Activated CD4-positive, CD25-positive, alpha-beta regulatory T cell treated with anti-CD3 and anti-CD28 coated beads, Interleukin-2, amount 50 U/mL, for 72 hours (primary cell): Measurements from ENCODE around the gene RFLNA.

Experiments used
- DNase-seq: peaks from one replicate; pipeline ENCODE4 v3.0.0; 2021

The RFLNA gene

GRCh38 chr12:124305136-124305535, 10.2 kb downstream of the RFLNA start:
- no peak for DNase-seq

- no peak for DNase-seq
These were observed 11.1 kb downstream of the RFLNA start for GRCh38 chr12:124305776-124306685.

DNA sequence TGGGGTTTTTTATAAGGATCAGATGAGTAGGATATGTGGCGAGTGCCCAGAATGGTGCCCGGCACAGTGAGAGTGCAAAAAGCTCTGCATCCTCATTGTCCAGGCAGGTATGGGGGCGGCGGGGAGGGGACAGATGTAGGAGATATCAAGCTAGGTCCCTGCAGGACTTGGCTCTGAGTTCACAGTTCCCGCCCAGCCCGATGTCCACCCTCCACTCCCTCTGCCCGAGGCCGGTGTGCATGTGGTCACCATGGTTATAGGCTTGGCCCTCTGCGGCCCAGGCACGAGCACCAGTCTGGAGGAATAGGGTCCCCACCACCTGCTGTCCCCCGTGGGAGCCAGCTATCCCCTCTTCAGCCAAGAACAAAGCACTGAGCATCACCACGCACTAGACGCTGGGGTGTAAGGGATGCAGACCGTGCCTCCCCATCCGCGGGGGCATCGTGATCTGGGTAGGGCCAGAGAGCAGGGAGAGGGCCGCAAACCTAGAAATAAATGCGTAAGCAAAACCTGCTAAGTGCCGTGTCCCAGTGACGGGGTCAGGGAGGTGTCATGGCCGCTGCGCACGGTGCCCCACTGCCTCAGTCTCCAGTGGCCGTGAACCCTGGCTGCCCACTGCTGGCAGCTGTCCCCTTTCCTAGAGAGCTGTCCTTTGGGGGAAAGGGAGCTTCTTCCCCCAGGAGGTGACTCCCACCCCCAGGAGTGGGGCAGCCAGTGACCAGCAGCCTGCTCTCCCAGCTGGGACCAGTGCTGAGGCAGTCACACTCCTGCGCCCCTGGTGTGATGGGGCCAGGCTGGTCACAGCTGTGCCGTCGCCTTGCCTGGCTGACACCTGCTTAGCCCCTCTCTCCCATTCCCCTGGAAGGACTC, 12.0 kb downstream of the RFLNA start:
- no peak for DNase-seq

DNA sequence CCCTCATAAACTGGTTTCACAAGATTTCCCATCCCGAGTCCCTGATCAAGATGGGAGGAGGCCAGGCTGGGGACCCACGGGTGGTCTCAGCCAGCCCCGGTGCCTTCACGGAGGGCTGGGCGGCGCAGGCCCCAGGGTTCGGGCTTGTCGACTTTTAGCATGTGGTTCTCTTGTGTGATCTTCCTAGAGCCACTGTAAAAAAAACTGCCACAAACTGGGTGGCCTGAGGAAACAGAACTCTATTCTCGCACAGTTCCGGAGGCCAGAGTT, 12.6 kb downstream of the RFLNA start:
- no peak for DNase-seq

- DNase-seq = no peak
These were observed 13.8 kb downstream of the RFLNA start for GRCh38 chr12:124308741-124309140.

- no peak for DNase-seq
These were observed 14.3 kb downstream of the RFLNA start for GRCh38 chr12:124309231-124309630.

- DNase-seq = no peak
These were observed 14.9 kb downstream of the RFLNA start for GRCh38 chr12:124309744-124310143.

DNA sequence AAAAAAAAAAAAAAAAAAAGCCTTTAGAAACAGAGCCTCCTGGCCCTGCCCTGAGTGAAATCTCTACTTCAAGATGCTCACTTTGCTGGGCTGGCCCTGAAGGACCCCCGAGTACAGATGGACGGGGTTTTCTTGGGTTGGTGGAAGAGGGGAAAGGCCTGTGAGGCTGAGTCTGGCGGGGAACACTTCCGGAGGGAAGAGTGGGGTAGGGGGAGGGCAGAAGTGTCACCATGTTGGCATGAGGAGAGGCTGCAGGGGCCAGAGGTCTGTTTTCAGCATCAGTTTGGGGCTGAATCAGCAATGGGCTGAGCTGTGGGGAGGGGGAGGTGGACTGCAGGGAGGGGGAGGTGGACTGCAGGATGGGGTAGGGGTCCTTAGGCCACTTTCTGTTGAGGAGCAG, 15.3 kb downstream of the RFLNA start:
- DNase-seq = no peak

GRCh38 chr12:124310785-124311184, 15.9 kb downstream of the RFLNA start:
- DNase-seq = no peak

GRCh38 chr12:124311292-124312109, 16.6 kb downstream of the RFLNA start:
- no peak for DNase-seq

- DNase-seq = no peak
These were observed 17.7 kb downstream of the RFLNA start for GRCh38 chr12:124312601-124313000.

GRCh38 chr12:124314207-124314606, 19.3 kb downstream of the RFLNA start:
- DNase-seq = no peak

DNA sequence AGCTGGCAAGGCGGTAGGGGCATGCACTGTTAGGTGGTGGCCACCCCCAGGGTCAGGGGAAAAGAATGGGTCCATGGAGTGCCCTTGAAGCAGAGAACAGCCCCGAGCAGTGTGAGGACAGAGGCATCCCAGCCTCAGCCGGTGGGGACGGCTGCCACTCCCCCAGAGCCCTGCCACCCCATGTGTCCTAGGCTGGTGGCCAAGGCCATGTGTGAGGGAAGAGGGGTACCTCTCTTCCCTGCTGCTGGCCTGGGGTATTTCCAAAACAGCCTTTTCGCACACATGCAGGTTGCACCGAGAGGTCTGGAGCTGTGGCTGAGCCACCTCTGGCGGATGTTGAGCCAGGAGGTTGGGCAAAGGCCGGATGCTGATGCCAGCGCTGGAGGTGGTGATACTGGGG, 19.9 kb downstream of the RFLNA start:
- DNase-seq = no peak

DNA sequence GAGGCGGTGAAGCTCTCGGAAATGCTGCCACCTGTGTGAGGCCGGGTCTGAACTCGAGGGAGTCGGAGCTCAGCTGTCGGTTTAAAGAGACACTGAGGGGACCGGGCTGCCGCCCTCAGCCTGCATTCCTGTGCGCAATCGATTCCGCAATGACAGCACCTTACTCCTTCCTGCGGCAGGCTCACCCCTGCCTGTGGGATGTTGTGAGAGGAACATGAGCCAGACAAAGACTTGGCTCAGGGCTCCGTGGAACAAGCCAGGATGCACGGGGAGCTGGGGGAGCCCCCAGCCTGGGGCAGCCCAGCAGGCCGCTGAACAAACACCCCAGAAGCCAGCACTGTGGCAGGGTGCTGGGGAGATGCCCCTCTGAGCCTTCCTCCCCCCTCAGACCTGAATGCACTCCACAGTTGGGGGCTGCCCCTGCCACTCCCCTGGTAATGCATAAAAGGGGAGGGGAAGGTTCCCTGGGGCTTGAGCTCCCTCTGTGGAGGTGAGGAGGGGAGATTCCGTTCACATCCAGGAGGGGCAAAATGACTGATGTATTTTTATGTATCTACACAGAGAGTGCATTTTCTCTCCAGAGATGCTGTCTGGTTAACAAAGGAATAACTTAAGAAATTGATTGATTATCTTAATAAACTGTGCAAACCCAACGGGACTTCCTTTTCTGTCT, 20.6 kb downstream of the RFLNA start:
- DNase-seq = no peak

DNA sequence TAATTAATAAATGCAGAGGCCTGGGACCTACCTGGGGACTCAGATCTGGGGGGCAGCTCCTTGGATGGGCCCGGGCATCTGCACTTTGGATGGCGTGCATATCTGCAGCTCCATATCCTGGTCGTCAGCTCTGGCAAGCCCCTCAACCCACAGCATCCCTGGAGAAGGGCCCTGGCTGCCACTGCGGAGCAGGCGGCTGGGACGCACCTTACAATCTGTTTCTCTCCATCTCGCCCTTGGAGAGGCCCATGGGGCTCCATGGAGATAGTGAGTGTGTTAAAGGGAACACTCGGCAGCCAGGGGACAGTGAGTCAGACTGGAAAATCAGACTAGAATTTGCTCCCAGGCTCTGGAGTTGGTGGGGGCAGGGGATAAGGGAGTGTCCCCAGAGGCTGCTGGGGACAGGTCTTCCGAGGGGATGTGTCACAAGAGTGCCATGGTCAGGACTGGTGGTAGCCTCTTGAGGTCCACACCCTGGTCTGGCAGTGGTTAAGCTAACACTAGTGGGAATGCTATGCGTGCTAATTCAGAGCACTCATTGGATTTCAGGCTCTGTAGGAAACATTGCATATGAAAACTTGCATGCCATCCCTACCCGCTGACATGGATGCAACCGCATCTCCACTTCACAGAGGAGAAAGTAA, 21.5 kb downstream of the RFLNA start:
- DNase-seq = no peak

DNA sequence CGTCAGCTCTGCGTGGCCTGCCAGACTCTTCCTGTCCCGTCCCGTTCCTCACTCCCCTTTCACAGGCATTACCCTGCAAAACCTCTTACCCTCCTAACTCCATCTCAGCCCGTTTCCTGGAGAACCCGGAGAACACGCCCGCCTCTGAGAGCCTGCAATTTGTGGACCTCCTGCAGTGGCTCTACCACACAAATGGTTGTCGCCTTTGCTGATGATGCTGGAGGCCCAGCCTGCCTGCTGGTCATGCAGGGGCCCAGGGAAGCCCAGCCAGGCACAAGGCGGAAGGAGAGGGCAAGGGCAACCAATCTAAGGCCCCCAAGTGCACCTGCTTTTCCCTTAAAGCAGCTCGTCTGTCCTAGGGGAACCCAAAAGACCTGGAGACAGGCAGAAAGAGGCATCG, 22.5 kb downstream of the RFLNA start:
- no peak for DNase-seq

DNA sequence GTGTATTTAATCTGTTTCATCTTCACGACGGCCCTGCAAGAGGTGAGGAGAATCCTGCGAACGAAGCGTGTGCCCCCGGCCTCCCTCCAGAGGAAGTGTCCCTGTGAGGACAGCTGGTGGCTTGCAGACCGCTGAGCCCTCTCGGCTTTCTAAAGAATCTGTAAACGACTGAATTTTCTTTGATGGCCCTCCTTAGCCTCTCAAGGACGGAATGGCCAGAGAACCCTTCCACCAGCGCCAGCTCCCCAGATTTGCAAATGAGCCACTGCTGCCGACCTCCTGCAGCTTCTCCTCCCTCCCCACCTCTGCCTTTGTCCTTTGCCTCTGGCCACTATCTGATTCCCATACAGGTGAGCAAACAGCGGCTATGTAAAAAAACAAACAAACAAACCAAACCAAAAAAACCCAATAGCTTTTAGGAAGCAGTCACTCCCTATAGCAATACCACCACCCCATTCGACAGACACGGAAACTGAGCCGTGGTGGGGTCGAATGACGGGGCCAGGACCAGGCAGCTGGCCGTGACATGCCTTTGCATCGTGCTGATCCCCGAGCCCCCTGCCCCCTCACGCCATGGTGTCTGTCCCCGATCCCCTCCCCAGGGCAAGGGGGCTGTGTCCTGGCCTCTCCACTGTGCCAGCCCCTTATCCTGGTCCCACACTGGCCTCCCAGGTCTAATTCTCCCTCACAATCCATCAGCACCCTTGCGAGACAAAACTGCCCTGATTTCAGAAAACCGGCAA, 23.6 kb downstream of the RFLNA start:
- no peak for DNase-seq

DNA sequence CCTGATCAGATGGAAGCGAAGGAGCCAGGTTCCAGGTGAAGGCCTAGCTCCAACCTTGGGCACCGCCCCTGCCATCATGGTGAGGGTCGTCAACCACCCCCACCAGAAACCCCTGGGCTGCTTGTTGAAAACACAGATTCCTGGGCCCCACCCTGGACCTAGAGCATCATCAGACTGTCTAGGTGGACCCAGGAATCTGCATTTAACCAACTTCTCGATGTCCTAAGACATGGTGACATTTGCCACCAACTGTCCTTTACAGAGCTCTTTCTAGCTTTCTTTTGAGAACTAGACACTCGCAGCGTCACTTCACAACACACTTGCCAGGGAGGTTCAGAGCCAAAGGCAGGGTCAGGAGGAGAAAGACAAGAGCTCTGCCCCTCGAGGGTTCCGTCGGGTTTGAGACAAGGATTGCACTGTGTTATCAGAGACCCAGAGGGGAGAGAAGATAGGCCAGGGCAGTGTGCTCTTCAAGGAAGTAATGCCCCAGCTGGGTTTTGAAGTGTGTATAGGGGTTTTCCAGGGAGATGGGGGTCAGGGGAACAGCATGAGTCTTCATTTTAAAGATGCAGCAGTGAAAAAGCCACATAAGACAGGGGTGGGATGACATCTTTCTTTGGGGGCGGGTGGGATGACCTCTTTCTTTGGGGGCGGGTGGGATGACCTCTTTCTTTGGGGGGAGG, 24.6 kb downstream of the RFLNA start:
- DNase-seq = no peak

GRCh38 chr12:124321040-124321481, 26.2 kb downstream of the RFLNA start:
- peak; percentile 76 for DNase-seq

GRCh38 chr12:124321556-124322270, 26.8 kb downstream of the RFLNA start:
- DNase-seq = no peak
